CD4-positive, CD25-positive, alpha-beta regulatory T cell (primary cell): Measurements from ENCODE around the gene TRIO. TPM values are rescaled to one million over a fixed set of nuclear protein-coding genes. Genes with fewer than 3 reads are reported as not detected.
A peak's percentile ranks its signal among the peaks of the same experiment; 100 is the strongest.

Experiments used
- ATAC-seq, 2 donors: fragments of 150-1000 bp; cut with Tn5 transposase; one replicate each; pipeline ENCODE4 v1.10.0; 2021; ENCODE audit warnings: low read depth in 2 of 2, moderate number of reproducible peaks in 2 of 2, moderate library complexity in 1 of 2
- DNase-seq, 3 donors: peaks; one replicate each; pipeline versions ENCODE4 v3.0.0 to v3.0.0-alpha.2; 2012 to 2022; ENCODE audit warnings: mixed read lengths in 1 of 3
- H3K27ac ChIP-seq: one replicate; pipeline ENCODE4 v1.7.0; 2013; ENCODE audit warnings: mild to moderate bottlenecking, low read length; ENCODE audit not compliant: insufficient read depth, poor library complexity, severe bottlenecking
- H3K27me3 ChIP-seq: one replicate; pipeline ENCODE4 v1.7.0; 2013; ENCODE audit warnings: low read length; ENCODE audit not compliant: control insufficient read depth, insufficient read depth
- H3K36me3 ChIP-seq: one replicate; pipeline ENCODE4 v1.7.0; 2013; ENCODE audit warnings: mild to moderate bottlenecking, low read length, moderate library complexity; ENCODE audit not compliant: control insufficient read depth, insufficient read depth
- H3K4me1 ChIP-seq: 2 replicates; pipeline ENCODE4 v1.7.0; 2013; ENCODE audit warnings: mild to moderate bottlenecking, low read length; ENCODE audit not compliant: insufficient read depth, control insufficient read depth, poor library complexity, severe bottlenecking
- H3K4me3 ChIP-seq: one replicate; pipeline ENCODE4 v1.7.0; 2013; ENCODE audit warnings: low read depth, mild to moderate bottlenecking, low read length, moderate library complexity
- H3K9me3 ChIP-seq, 2 experiments: 1 replicate in 1 of 2; 2 replicates in 1 of 2; pipeline ENCODE4 v1.7.0; 2013; ENCODE audit warnings: low read length in 2 of 2, mild to moderate bottlenecking in 1 of 2, moderate library complexity in 1 of 2; ENCODE audit not compliant: control insufficient read depth in 2 of 2
- H3K27ac Mint-ChIP-seq, 3 donors: one replicate each; pipeline ENCODE4 v1.8.0; 2020 to 2022; ENCODE audit warnings: mild to moderate bottlenecking in 3 of 3, mixed read lengths in 3 of 3, moderate library complexity in 2 of 3
- H3K27me3 Mint-ChIP-seq: one replicate; pipeline ENCODE4 v1.8.0; 2022; ENCODE audit warnings: mild to moderate bottlenecking, mixed read lengths
- H3K36me3 Mint-ChIP-seq: one replicate; pipeline ENCODE4 v1.8.0; 2020; ENCODE audit warnings: mixed read lengths
- H3K4me1 Mint-ChIP-seq, 4 donors: one replicate each; pipeline ENCODE4 v1.8.0; 2020 to 2022; ENCODE audit warnings: mixed read lengths in 4 of 4, mild to moderate bottlenecking in 1 of 4
- H3K4me3 Mint-ChIP-seq, 4 donors: one replicate each; pipeline ENCODE4 v1.8.0; 2020 to 2022; ENCODE audit warnings: mild to moderate bottlenecking in 4 of 4, mixed read lengths in 4 of 4, moderate library complexity in 3 of 4
- H3K9me3 Mint-ChIP-seq, 7 donors: one replicate each; pipeline ENCODE4 v1.8.0; 2020 to 2022; ENCODE audit warnings: mixed read lengths in 7 of 7, mild to moderate bottlenecking in 3 of 7, moderate library complexity in 2 of 7
- polyA plus RNA-seq, 4 donors: library from polyadenylated mRNA; unstranded; fragments of 300-500 nt; fragmentation: Illumina TruSeq; gene quantifications; one replicate each; pipeline ENCODE4 v1.2.3, GENCODE V29; 2021
- total RNA-seq: library from RNA; stranded (reverse); gene quantifications from one replicate; pipeline ENCODE4 v1.2.3, GENCODE V29; 2022

Gene TRIO
- total and polyA plus RNA-seq, 5 donors from 2014 or later: 1.2 to 7.6 (median 1.8) TPM

DNA sequence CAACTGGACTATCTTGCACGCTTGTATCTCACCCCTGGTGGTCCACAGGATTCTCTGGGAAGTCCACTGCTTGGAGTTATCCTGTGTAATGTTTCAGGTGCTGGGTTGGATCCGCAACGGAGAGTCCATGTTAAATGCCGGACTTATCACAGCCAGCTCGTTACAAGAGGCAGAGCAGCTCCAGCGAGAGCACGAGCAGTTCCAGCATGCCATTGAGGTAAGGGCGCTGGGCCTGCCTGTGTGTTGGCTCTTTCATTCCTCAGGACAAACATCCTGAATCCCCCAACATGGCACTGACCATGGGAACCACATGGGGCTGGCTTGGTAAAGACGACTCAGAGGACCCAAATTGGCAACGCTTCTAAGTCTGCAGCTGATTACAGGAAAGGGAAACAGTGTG is 223.6 kb downstream of the TRIO start:
- ATAC-seq (no peak), DNase-seq (no peak)
- no peaks in the 10 kb centered on the region for H3K36me3 ChIP-seq
- no peaks in the 10 kb centered on the region for H3K9me3 ChIP-seq
- H3K4me3 ChIP-seq: no peak overlapping the region
- Mint-ChIP-seq H3K4me3 (no peak overlapping the region), H3K4me1 (peaks cover 21 to 40% (median 31%) of the 10 kb centered on the region in 4 donors), H3K9me3 (no peaks in the 10 kb centered on the region), H3K27me3 (no peaks in the 10 kb centered on the region), H3K27ac (no peak overlapping the region), H3K36me3 (no peaks in the 10 kb centered on the region)
- peaks cover 28% of the 10 kb centered on the region for H3K4me1 ChIP-seq
- no peak overlapping the region for H3K27ac ChIP-seq
- H3K27me3 ChIP-seq: no peaks in the 10 kb centered on the region

DNA sequence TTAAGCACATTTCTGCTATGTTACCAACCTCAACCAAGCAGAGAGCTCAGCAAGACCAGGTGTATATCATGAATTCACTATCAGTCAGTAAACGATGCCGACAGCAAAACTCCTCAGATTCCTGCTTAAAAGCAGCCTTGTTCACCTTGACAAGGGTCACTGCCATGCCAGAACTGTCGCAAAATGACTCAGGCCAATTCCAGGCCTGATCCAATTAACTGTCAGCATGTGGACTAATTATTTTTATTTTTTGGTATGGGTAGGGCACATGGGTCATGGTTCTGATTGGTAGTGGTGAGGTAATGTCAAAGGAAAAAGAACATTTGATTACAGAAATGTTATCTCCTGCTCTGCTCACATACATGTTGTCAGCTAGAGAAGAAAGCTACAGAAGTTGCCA is 224.2 kb downstream of the TRIO start:
- DNase-seq: no peak
- Mint-ChIP-seq H3K9me3 (no peaks in the 10 kb centered on the region), H3K27ac (no peak overlapping the region), H3K4me3 (no peak overlapping the region), H3K36me3 (no peaks in the 10 kb centered on the region), H3K4me1 (peaks cover 21 to 39% (median 31%) of the 10 kb centered on the region in 4 donors), H3K27me3 (no peaks in the 10 kb centered on the region)
- ATAC-seq: no peak
- Histone ChIP-seq H3K4me1 (peaks cover 28% of the 10 kb centered on the region), H3K27me3 (no peaks in the 10 kb centered on the region), H3K36me3 (no peaks in the 10 kb centered on the region), H3K27ac (no peak overlapping the region), H3K9me3 (no peaks in the 10 kb centered on the region), H3K4me3 (no peak overlapping the region)

DNA sequence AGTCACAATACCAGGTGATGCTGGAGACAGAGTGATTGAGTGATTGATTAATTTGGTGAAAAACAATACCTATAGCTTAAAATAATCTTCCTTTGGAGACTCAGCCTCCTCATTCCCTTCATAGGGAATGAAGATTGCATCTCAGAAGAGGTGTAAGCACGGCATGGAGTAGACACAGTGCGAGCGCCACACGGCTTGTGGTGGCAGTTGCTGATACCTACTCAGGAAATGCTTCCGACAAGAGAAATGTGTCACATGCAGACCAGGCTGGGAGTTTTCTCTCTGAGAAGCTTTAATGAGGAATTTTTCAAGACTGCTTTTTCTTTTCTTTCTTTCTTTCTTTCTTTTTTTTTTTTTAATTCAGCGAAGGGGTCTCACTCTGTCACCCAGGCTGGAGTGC is 226.6 kb downstream of the TRIO start:
- H3K9me3 Mint-ChIP-seq: no peaks in the 10 kb centered on the region
- H3K36me3 Mint-ChIP-seq: no peaks in the 10 kb centered on the region
- H3K4me3 Mint-ChIP-seq: no peak overlapping the region
- Histone ChIP-seq H3K4me3 (no peak overlapping the region), H3K4me1 (peaks cover 21% of the 10 kb centered on the region), H3K27ac (no peak overlapping the region), H3K36me3 (no peaks in the 10 kb centered on the region), H3K9me3 (no peaks in the 10 kb centered on the region), H3K27me3 (no peaks in the 10 kb centered on the region)
- no peak for DNase-seq
- peaks cover 19 to 28% (median 23%) of the 10 kb centered on the region in 4 donors for H3K4me1 Mint-ChIP-seq
- peaks cover 4% of the 10 kb centered on the region for H3K27me3 Mint-ChIP-seq
- no peak overlapping the region for H3K27ac Mint-ChIP-seq
- no peak for ATAC-seq

DNA sequence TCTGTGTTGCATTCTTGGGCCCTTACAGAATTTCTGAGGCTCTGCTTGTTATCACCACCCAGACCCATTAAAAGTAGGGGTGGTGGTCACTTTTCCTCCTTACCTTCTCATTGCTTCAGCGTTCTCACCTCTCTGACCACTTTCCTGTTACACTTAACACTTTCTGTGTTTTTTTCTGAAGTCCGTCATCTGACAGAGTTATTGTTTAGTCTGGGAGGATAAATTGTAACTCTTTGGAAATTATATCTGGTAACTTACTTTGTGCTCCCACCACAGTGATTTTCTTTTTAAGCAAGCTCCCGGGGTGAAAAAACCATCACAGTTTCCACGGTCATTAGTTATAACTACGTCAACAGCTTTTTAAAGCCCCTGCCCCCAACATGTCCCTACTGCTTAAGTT is 227.2 kb downstream of the TRIO start:
- Histone ChIP-seq H3K36me3 (no peaks in the 10 kb centered on the region), H3K4me1 (peaks cover 15% of the 10 kb centered on the region), H3K9me3 (no peaks in the 10 kb centered on the region), H3K27me3 (no peaks in the 10 kb centered on the region), H3K27ac (no peak overlapping the region), H3K4me3 (no peak overlapping the region)
- Mint-ChIP-seq H3K4me3 (no peak overlapping the region), H3K27me3 (peaks cover 4% of the 10 kb centered on the region), H3K36me3 (no peaks in the 10 kb centered on the region), H3K4me1 (peaks cover 13 to 22% (median 17%) of the 10 kb centered on the region in 4 donors), H3K27ac (no peak overlapping the region), H3K9me3 (no peaks in the 10 kb centered on the region)
- DNase-seq (no peak), ATAC-seq (no peak)

DNA sequence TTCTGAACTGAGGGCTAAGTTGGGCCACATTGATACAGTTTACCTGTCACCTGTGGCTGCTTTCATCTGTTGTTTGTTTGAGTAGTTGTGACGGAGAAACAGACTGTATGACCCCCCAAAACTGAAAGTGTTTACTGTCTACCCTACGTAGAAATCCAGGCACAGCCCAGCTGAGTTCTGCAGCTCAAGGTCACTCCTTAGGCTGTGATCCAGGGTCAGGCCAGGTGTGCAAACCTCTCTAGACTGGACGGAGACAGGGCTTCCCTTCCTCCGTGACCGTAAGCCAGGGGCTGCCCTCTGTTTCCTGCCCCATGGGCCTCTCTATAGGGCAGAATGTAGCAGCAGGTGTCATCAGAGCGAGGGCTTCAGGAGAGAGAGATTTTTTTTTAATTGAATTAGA is 230.5 kb downstream of the TRIO start:
- no peaks in the 10 kb centered on the region for H3K9me3 ChIP-seq
- H3K27me3 Mint-ChIP-seq: peaks cover 4% of the 10 kb centered on the region
- H3K4me3 Mint-ChIP-seq: no peak overlapping the region
- H3K27ac ChIP-seq: no peak overlapping the region
- DNase-seq: no peak
- no peak for ATAC-seq
- no peaks in the 10 kb centered on the region for H3K4me1 ChIP-seq
- peak overlapping the region in 1 of 3 donors; percentile 28 for H3K27ac Mint-ChIP-seq
- H3K9me3 Mint-ChIP-seq: no peaks in the 10 kb centered on the region
- no peaks in the 10 kb centered on the region for H3K27me3 ChIP-seq
- H3K4me1 Mint-ChIP-seq: no peaks in the 10 kb centered on the region
- H3K36me3 ChIP-seq: no peaks in the 10 kb centered on the region
- H3K4me3 ChIP-seq: no peak overlapping the region
- no peaks in the 10 kb centered on the region for H3K36me3 Mint-ChIP-seq

DNA sequence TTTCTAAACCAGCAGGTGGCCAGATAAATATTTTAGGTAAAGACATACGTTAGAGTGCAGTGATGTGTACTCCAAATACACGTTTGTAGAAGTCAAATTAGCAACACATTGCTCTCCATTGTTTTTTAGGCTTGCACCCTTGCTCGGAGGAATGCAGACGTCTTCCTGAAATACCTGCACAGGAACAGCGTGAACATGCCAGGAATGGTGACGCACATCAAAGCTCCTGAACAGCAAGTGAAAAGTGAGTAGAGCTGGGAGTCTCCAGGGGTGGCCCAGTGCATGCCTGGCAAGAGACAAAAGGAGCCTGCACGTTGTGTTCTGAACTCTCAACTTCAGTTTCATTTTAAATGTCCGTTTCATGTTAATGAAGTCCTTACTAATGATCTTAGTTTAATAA is 231.0 kb downstream of the TRIO start:
- Histone ChIP-seq H3K4me1 (no peaks in the 10 kb centered on the region), H3K9me3 (no peaks in the 10 kb centered on the region), H3K36me3 (no peaks in the 10 kb centered on the region), H3K4me3 (no peak overlapping the region), H3K27me3 (no peaks in the 10 kb centered on the region), H3K27ac (no peak overlapping the region)
- no peaks in the 10 kb centered on the region for H3K9me3 Mint-ChIP-seq
- no peaks in the 10 kb centered on the region for H3K36me3 Mint-ChIP-seq
- peaks cover 4% of the 10 kb centered on the region for H3K27me3 Mint-ChIP-seq
- peak overlapping the region in 2 of 3 donors; percentile 8 to 28 for H3K27ac Mint-ChIP-seq
- no peak for ATAC-seq
- no peak for DNase-seq
- H3K4me3 Mint-ChIP-seq: no peak overlapping the region
- no peaks in the 10 kb centered on the region for H3K4me1 Mint-ChIP-seq

DNA sequence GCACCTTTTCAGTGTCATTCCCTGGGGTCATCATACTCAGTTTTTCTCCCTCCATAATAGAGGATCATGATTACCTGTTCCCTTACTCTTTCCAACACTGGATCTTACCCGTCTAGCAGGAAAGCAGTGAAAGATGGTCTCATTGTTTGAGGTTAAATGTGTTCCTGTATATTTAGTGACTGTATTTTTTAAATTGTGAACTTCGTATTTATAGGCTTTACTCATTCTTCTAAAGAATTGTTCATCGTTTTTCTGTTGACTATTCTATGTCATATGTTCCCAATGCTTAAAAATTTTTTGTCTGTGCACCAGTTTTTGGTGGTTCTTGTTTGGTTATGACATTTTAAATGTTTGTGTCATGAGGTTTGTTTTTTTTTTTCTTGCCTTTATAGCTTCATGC is 233.6 kb downstream of the TRIO start:
- H3K4me3 ChIP-seq: no peak overlapping the region
- peaks cover 2% of the 10 kb centered on the region for H3K27me3 ChIP-seq
- no peak for DNase-seq
- Mint-ChIP-seq H3K27ac (no peak overlapping the region), H3K36me3 (peaks cover 10% of the 10 kb centered on the region), H3K4me1 (no peaks in the 10 kb centered on the region), H3K9me3 (no peaks in the 10 kb centered on the region), H3K4me3 (no peak overlapping the region), H3K27me3 (peaks cover 11% of the 10 kb centered on the region)
- no peaks in the 10 kb centered on the region for H3K9me3 ChIP-seq
- no peak overlapping the region for H3K27ac ChIP-seq
- no peaks in the 10 kb centered on the region for H3K4me1 ChIP-seq
- no peak for ATAC-seq
- no peaks in the 10 kb centered on the region for H3K36me3 ChIP-seq

DNA sequence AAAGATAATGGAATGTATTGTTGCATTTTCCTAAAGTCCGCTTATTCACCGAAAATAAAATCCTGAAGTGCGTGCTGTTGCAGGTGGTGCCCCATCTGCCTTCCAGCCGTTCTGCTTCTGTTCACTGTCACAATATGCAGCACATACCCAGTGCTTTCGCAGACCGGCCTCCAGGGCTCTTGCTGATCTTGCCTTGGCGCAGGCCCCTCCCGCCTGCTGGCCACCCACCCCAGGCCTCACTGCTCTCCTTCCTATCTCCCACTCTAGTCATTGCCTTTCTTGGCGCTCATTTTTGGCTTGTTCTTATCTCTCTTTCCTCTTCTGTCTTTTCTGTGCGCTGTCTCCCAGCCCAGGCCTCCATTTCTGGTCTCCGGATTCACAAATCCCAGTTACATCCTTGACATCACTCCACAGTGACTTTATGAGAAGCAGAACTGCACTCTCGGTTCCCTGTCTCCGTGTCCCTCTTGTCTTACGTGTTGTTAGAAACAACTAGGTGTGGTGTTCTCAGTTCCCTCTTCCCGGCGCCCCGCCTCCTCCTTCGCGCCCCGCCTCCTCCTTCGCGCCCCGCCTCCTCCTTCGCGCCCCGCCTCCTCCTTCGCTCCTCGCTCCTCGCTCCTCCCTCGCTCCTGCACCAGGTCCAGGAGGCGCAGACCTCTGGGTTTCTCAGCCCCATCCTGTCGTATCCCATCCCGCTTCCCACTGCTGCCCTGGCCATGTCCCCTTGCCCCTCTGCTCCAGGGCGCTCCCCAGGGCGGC is 236.8 kb downstream of the TRIO start:
- no peaks in the 10 kb centered on the region for H3K4me1 ChIP-seq
- DNase-seq: no peak
- H3K27ac ChIP-seq: no peak overlapping the region
- ATAC-seq: no peak
- H3K9me3 Mint-ChIP-seq: no peaks in the 10 kb centered on the region
- no peak overlapping the region for H3K4me3 Mint-ChIP-seq
- no peaks in the 10 kb centered on the region for H3K4me1 Mint-ChIP-seq
- no peak overlapping the region for H3K4me3 ChIP-seq
- no peaks in the 10 kb centered on the region for H3K36me3 ChIP-seq
- H3K9me3 ChIP-seq: no peaks in the 10 kb centered on the region
- H3K27me3 Mint-ChIP-seq: peaks cover 7% of the 10 kb centered on the region
- peaks cover 2% of the 10 kb centered on the region for H3K27me3 ChIP-seq
- H3K27ac Mint-ChIP-seq: no peak overlapping the region
- H3K36me3 Mint-ChIP-seq: peaks cover 10% of the 10 kb centered on the region
